Bronchial epithelial cell (primary cell): Measurements from ENCODE around the gene HENMT1. TPM values are rescaled to one million over a fixed set of nuclear protein-coding genes. Genes with fewer than 3 reads are reported as not detected.

Source experiments
- DNase-seq: peaks from one replicate; pipeline ENCODE4 v3.0.0-alpha.2; 2010; ENCODE audit warnings: low read depth
- FAIRE-seq: peaks from 2 replicates; lab custom pipeline; 2011; peaks lifted over from hg19 to GRCh38; lab: Jason Lieb, UNC
- H3K27me3 ChIP-seq: 2 replicates; pipeline ENCODE4 v1.5.1; 2011; ENCODE audit warnings: low read length; ENCODE audit not compliant: control insufficient read depth, insufficient read depth
- H3K36me3 ChIP-seq: 2 replicates; pipeline ENCODE4 v1.5.1; 2011; ENCODE audit warnings: low read length; ENCODE audit not compliant: control insufficient read depth, insufficient read depth
- H3K4me3 ChIP-seq: 2 replicates; pipeline ENCODE4 v1.5.1; 2011; ENCODE audit warnings: mild to moderate bottlenecking, low read depth, low read length, control low read depth
- total RNA-seq: library from RNA; depleted of rRNA; stranded (reverse); fragments of >200 nt; gene quantifications from 2 replicates; pipeline ENCODE4 v1.2.1, GENCODE V29; 2014
- TF ChIP-seq, protein P1 (sequence below): IDR thresholded peaks from 2 replicates; pipeline ENCODE4 v1.5.1; 2011; ENCODE audit warnings: mild to moderate bottlenecking, moderate library complexity, low read length, control low read depth, inconsistent platforms; ENCODE audit not compliant: insufficient read depth, severe bottlenecking

HENMT1 gene
- total RNA-seq, 1 donor from 2014 or later: 1.1 TPM

- TF ChIP-seq, protein P1, sequence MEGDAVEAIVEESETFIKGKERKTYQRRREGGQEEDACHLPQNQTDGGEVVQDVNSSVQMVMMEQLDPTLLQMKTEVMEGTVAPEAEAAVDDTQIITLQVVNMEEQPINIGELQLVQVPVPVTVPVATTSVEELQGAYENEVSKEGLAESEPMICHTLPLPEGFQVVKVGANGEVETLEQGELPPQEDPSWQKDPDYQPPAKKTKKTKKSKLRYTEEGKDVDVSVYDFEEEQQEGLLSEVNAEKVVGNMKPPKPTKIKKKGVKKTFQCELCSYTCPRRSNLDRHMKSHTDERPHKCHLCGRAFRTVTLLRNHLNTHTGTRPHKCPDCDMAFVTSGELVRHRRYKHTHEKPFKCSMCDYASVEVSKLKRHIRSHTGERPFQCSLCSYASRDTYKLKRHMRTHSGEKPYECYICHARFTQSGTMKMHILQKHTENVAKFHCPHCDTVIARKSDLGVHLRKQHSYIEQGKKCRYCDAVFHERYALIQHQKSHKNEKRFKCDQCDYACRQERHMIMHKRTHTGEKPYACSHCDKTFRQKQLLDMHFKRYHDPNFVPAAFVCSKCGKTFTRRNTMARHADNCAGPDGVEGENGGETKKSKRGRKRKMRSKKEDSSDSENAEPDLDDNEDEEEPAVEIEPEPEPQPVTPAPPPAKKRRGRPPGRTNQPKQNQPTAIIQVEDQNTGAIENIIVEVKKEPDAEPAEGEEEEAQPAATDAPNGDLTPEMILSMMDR: no peak
- no peaks in the 10 kb centered on the region for H3K27me3 ChIP-seq
- no peak overlapping the region for H3K4me3 ChIP-seq
- no peak for FAIRE-seq
- DNase-seq: no peak
- no peaks in the 10 kb centered on the region for H3K36me3 ChIP-seq
These were observed 20.9 kb downstream of the HENMT1 start for GRCh38 chr1:108639899-108640560.

DNA sequence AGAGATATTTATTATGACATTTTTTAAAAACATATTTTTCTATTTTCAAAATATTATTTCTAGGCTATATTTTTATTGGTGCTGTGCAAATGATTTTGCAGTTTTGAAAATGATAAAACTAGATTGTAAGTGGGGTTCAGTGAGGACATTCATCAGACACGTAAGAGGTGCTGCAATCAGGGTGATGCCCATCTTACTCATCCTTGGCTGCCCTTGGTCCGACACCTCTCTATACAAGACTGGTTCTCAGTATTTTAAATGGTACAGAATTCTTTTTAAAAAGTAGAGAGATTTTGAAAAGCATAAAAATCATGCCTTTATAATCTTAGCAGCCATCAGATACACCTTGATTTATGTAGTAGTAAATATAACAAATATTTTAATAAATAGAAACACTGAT is 24.0 kb downstream of the HENMT1 start:
- Histone ChIP-seq H3K36me3 (no peaks in the 10 kb centered on the region), H3K4me3 (no peak overlapping the region), H3K27me3 (no peaks in the 10 kb centered on the region)
- TF ChIP-seq, protein P1: no peak
- FAIRE-seq (no peak), DNase-seq (peak; percentile 79)

- no peak overlapping the region for H3K4me3 ChIP-seq
- FAIRE-seq: no peak
- no peaks in the 10 kb centered on the region for H3K27me3 ChIP-seq
- no peaks in the 10 kb centered on the region for H3K36me3 ChIP-seq
- TF ChIP-seq, protein P1: no peak
- no peak for DNase-seq
These were observed 26.4 kb downstream of the HENMT1 start for GRCh38 chr1:108634521-108634920.

- TF ChIP-seq, protein P1: no peak
- H3K36me3 ChIP-seq: no peaks in the 10 kb centered on the region
- H3K4me3 ChIP-seq: no peak overlapping the region
- DNase-seq (no peak), FAIRE-seq (no peak)
- H3K27me3 ChIP-seq: no peaks in the 10 kb centered on the region
These were observed 32.2 kb downstream of the HENMT1 start for GRCh38 chr1:108628665-108629064.

DNA sequence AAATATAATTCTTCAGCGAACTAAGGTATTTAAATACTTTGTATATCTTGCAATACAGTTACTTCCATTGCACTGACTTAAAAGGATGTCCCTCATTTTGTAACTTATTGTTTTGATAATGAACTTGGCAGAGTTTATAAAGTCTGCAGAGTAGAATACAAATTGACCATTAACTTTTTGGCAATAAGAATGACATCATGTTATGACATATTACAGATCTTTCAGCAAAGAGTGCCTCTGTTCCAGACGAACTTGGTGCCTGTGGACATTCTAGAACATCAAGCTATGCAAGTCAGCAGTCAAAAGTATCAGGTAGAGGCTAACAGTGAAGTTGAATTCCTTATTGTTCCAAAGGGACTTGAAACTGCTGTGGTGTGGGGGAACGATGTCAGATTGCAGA is 32.9 kb downstream of the HENMT1 start:
- FAIRE-seq: no peak
- no peaks in the 10 kb centered on the region for H3K27me3 ChIP-seq
- DNase-seq: no peak
- no peaks in the 10 kb centered on the region for H3K36me3 ChIP-seq
- no peak overlapping the region for H3K4me3 ChIP-seq
- TF ChIP-seq, protein P1: no peak

- DNase-seq: no peak
- TF ChIP-seq, protein P1: no peak
- H3K36me3 ChIP-seq: no peaks in the 10 kb centered on the region
- H3K4me3 ChIP-seq: no peak overlapping the region
- FAIRE-seq: no peak
- H3K27me3 ChIP-seq: no peaks in the 10 kb centered on the region
These were observed 33.6 kb downstream of the HENMT1 start for GRCh38 chr1:108627256-108627655.
